HG03060 (cell line): Measurements from ENCODE around the gene ZNF665.
"Not testable (repeated sequence)": the region's sequence is repeated elsewhere in the genome, so short reads cannot be mapped to it uniquely, and the experiment has no call there.

Experiments
- ATAC-seq: cut with Tn5 transposase; IDR thresholded peaks from one replicate; pipeline ENCODE4 v1.9.1; 2021; ENCODE audit warnings: low read depth, moderate number of reproducible peaks; ENCODE audit not compliant: unreplicated experiment

The ZNF665 gene

GRCh38 chr19:53158119-53158656 is 35.0 kb downstream of the ZNF665 start:
- ATAC-seq, result no peak

- ATAC-seq, result no peak
These were observed 35.5 kb downstream of the ZNF665 start for GRCh38 chr19:53157626-53158025.

GRCh38 chr19:53156850-53157249 is 36.3 kb downstream of the ZNF665 start:
- ATAC-seq, result no peak

GRCh38 chr19:53147645-53148044 is 45.5 kb downstream of the ZNF665 start:
- ATAC-seq, result no peak

GRCh38 chr19:53140351-53140750 is 52.8 kb downstream of the ZNF665 start:
- no peak for ATAC-seq

GRCh38 chr19:53136432-53136831 is 56.7 kb downstream of the ZNF665 start:
- no peak for ATAC-seq

GRCh38 chr19:53132141-53132991 is 60.8 kb downstream of the ZNF665 start, which contains the start of gene ZNF415:
Gene ZNF415, minus strand, starts transcription at chr19:53132910. Its CDS starts 10,234 bp downstream, at chr19:53122676.
- no peak for ATAC-seq

- no peak for ATAC-seq
These were observed 61.4 kb downstream of the ZNF665 start for GRCh38 chr19:53131727-53132126.

GRCh38 chr19:53131085-53131590 is 62.0 kb downstream of the ZNF665 start:
- no peak for ATAC-seq

GRCh38 chr19:53130506-53130905 is 62.7 kb downstream of the ZNF665 start:
- ATAC-seq, result no peak

- ATAC-seq, result not testable (repeated sequence)
These were observed 66.2 kb downstream of the ZNF665 start for GRCh38 chr19:53126733-53127526.

GRCh38 chr19:53123400-53123799 is 69.8 kb downstream of the ZNF665 start:
- no peak for ATAC-seq
